Forelimb muscle (tissue), 1 donor: Measurements from ENCODE around the gene ZNF648. TPM values are rescaled to one million over a fixed set of nuclear protein-coding genes. Genes with fewer than 3 reads are reported as not detected.
A peak's percentile ranks its signal among the peaks of the same experiment; 100 is the strongest.
"Not testable (repeated sequence)": the region's sequence is repeated elsewhere in the genome, so short reads cannot be mapped to it uniquely, and the experiment has no call there.

Experiments used
- DNase-seq: peaks from one replicate; pipeline ENCODE4 v3.0.0-alpha.2; 2013; ENCODE audit warnings: low read depth
- polyA plus RNA-seq: library from polyadenylated mRNA; unstranded; fragments of 120-200 nt; gene quantifications from one replicate; pipeline ENCODE4 v1.2.1, GENCODE V29; 2013; ENCODE audit not compliant: insufficient read length

Gene ZNF648
- 0.16 TPM for polyA plus RNA-seq

- DNase-seq, result no peak
Measured at GRCh38 chr1:182061594-182061993, at the start of gene ZNF648. TSS of gene ZNF648 (minus strand) at chr1:182061712. CDS start at chr1:182058010, 3,702 bp downstream.

- no peak for DNase-seq
Measured at GRCh38 chr1:182110635-182111034, 49.1 kb upstream of the ZNF648 start.

GRCh38 chr1:182109771-182110170, 48.3 kb upstream of the ZNF648 start:
- no peak for DNase-seq

GRCh38 chr1:182107209-182107608, 45.7 kb upstream of the ZNF648 start:
- no peak for DNase-seq

GRCh38 chr1:182102043-182102416, 40.5 kb upstream of the ZNF648 start:
- DNase-seq, result no peak

- DNase-seq, result no peak
Measured at GRCh38 chr1:182101415-182102042, 40.0 kb upstream of the ZNF648 start.

GRCh38 chr1:182098301-182098700, 36.8 kb upstream of the ZNF648 start:
- DNase-seq, result no peak

GRCh38 chr1:182095946-182096345, 34.4 kb upstream of the ZNF648 start:
- DNase-seq, result no peak

GRCh38 chr1:182094514-182095005, 33.0 kb upstream of the ZNF648 start:
- DNase-seq, result not testable (repeated sequence)

- DNase-seq, result no peak
Measured at GRCh38 chr1:182093781-182094180, 32.3 kb upstream of the ZNF648 start.

- DNase-seq, result no peak
Measured at GRCh38 chr1:182092336-182092735, 30.8 kb upstream of the ZNF648 start.

- no peak for DNase-seq
Measured at GRCh38 chr1:182091083-182091482, 29.6 kb upstream of the ZNF648 start.

- DNase-seq, result no peak
Measured at GRCh38 chr1:182087719-182088350, 26.3 kb upstream of the ZNF648 start.

GRCh38 chr1:182087304-182087703, 25.8 kb upstream of the ZNF648 start:
- DNase-seq, result no peak

- DNase-seq, result no peak
Measured at GRCh38 chr1:182086620-182087019, 25.1 kb upstream of the ZNF648 start.

- DNase-seq, result no peak
Measured at GRCh38 chr1:182086136-182086535, 24.6 kb upstream of the ZNF648 start.

- no peak for DNase-seq
Measured at GRCh38 chr1:182085726-182086125, 24.2 kb upstream of the ZNF648 start.

- DNase-seq, result peak; percentile 38
Measured at GRCh38 chr1:182084487-182085316, 23.2 kb upstream of the ZNF648 start.

GRCh38 chr1:182083851-182084486, 22.5 kb upstream of the ZNF648 start:
- no peak for DNase-seq

- no peak for DNase-seq
Measured at GRCh38 chr1:182080955-182081582, 19.6 kb upstream of the ZNF648 start.

GRCh38 chr1:182080040-182080439, 18.5 kb upstream of the ZNF648 start:
- no peak for DNase-seq

GRCh38 chr1:182071924-182072323, 10.4 kb upstream of the ZNF648 start:
- no peak for DNase-seq
